Subcutaneous abdominal adipose tissue (tissue), 5 donors: ENCODE measurements around the gene OPN1MW.
"Not testable (repeated sequence)": the region's sequence is repeated elsewhere in the genome, so short reads cannot be mapped to it uniquely, and the experiment has no call there.

Experiments
- H3K27ac ChIP-seq: one replicate; pipeline ENCODE4 v1.7.0; 2013; ENCODE audit warnings: low read depth, mild to moderate bottlenecking, inconsistent platforms, low read length, moderate library complexity
- H3K27me3 ChIP-seq, 5 donors: one replicate each; pipeline ENCODE4 v1.7.0; 2013; ENCODE audit warnings: low read length in 5 of 5, inconsistent platforms in 1 of 5; ENCODE audit not compliant: control insufficient read depth in 5 of 5, insufficient read depth in 4 of 5
- H3K36me3 ChIP-seq, 5 donors: one replicate each; pipeline ENCODE4 v1.7.0; 2013; ENCODE audit warnings: low read length in 5 of 5; ENCODE audit not compliant: control insufficient read depth in 5 of 5, insufficient read depth in 5 of 5
- H3K4me1 ChIP-seq, 5 donors: one replicate each; pipeline ENCODE4 v1.7.0; 2013; ENCODE audit warnings: low read length in 5 of 5, mild to moderate bottlenecking in 3 of 5, moderate library complexity in 1 of 5; ENCODE audit not compliant: control insufficient read depth in 5 of 5, insufficient read depth in 5 of 5
- H3K4me3 ChIP-seq, 5 donors: one replicate each; pipeline ENCODE4 v1.7.0; 2013; ENCODE audit warnings: low read length in 5 of 5, low read depth in 1 of 5
- H3K9ac ChIP-seq, 5 donors: one replicate each; pipeline ENCODE4 v1.7.0; 2013; ENCODE audit warnings: low read length in 5 of 5, mild to moderate bottlenecking in 4 of 5, moderate library complexity in 3 of 5
- H3K9me3 ChIP-seq, 5 donors: one replicate each; pipeline ENCODE4 v1.7.0; 2013; ENCODE audit warnings: low read length in 5 of 5; ENCODE audit not compliant: control insufficient read depth in 5 of 5
- donor health status: healthy.
- donor health status: healthy.
- donor health status: healthy.
- donor health status: healthy.
- donor health status: healthy.

OPN1MW gene

DNA sequence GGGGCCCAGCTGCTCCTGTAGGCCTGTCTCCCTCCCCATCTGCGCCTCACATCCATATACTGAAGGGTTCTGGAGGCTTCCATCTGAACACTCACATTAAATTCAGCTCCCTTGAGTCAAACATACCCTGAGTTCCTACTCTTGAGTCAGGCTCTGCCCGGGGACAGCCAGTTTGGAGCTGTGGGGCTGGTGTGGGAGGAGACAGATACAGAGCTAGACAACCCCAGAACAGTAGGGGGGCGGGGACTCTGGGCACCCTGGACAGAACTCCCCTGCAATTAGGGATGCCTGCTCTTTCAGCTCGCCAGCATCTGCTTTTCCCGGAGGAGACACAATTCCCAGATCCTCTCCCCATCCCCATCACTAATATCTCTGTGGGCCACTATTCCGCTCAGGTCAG is 31.4 kb upstream of the OPN1MW start:
- not testable (repeated sequence) for H3K36me3 ChIP-seq, H3K9me3 ChIP-seq, H3K4me3 ChIP-seq, H3K27ac ChIP-seq, H3K27me3 ChIP-seq, H3K4me1 ChIP-seq, H3K9ac ChIP-seq

DNA sequence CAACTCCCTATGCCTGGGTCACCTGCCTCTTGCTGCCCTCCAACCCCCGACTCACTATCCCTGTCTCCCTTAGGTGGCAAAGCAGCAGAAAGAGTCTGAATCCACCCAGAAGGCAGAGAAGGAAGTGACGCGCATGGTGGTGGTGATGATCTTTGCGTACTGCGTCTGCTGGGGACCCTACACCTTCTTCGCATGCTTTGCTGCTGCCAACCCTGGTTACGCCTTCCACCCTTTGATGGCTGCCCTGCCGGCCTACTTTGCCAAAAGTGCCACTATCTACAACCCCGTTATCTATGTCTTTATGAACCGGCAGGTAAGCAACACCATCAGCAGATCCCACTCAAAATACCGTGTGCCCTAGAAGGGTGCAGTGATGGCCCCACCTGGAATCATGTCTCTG is 26.2 kb upstream of the OPN1MW start:
- H3K9me3 ChIP-seq, H3K27me3 ChIP-seq, H3K4me1 ChIP-seq, H3K4me3 ChIP-seq, H3K36me3 ChIP-seq, H3K9ac ChIP-seq, H3K27ac ChIP-seq: not testable (repeated sequence)

DNA sequence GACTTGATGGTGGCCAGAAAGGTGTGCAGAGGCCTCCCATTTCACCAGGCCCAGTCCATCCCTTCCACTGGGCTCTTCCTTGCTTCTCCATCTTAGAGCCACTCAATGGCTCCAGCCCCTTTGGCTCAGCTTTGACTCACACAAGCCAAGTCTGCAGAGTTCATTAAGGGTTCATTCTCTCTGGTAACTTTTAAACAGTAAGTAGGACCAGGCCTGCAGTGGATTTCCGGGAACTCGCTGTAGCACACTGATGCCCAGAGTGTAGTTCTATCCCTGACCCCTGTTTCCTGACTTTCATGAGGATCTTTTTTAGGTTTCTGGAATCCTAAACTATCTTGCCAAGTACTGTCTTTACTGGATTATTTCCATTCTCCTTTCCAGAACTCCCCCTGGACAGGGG is 25.2 kb upstream of the OPN1MW start:
- not testable (repeated sequence) for H3K4me1 ChIP-seq, H3K9ac ChIP-seq, H3K36me3 ChIP-seq, H3K9me3 ChIP-seq, H3K4me3 ChIP-seq, H3K27ac ChIP-seq, H3K27me3 ChIP-seq

DNA sequence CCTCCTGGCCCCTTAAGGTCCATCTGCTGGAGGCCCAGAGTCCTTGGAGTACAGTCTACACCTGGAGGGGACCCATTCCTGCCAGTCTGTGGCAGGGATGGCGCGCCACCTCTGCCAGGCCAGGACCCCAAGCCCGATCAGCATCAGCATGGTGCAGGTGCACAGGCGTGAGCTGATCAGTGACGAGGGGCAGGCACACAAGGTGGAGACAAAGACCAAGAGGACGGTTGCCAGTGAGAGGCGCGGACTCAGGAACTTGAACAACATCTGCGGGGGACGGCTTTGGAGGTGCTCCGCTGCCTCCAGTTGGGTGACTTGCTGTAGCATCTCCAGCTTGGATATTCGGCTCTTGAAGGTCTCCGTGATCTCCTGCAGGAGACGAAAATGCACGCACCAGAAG is 23.1 kb upstream of the OPN1MW start:
- H3K4me3 ChIP-seq, H3K27me3 ChIP-seq, H3K9me3 ChIP-seq, H3K4me1 ChIP-seq, H3K27ac ChIP-seq, H3K9ac ChIP-seq, H3K36me3 ChIP-seq: not testable (repeated sequence)

DNA sequence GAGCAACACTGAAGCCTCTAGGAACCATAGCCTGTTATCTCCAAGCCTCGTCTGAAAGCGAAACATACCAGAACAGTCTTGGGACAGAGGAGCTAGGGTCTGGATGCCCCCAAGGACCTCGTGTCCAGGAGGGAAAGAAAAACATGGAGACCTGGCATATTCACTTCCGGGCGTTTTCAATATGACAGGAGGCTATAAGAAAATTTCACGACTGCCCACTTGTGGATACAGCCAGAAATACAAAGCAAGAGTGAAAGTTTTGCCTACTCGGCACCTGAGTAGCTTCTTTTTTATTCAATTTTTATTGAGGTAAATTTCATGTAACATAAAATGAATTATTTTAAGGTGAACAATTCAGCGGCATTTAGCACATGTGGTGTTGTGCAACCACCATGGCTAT is 17.5 kb upstream of the OPN1MW start:
- H3K36me3 ChIP-seq, H3K4me3 ChIP-seq, H3K9me3 ChIP-seq, H3K27me3 ChIP-seq, H3K9ac ChIP-seq, H3K27ac ChIP-seq, H3K4me1 ChIP-seq: not testable (repeated sequence)

DNA sequence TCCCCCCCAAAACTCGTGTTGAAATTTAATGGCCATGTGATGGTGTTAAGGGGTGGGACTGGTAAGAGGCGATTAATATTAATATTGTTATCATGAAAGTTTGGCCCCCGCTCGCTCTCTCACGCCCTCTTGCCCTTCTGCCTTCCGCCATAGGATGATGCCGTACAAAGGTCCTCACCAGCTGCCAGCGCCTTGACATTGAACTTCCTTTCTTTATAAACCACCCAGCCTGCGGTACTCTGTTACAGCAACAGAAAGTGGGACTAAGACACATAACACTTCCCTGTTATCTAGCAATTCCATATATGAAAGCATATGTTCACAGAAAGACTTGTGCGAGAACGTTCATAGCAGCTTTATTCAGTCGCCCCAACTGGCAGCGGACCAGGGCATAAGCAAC is 14.0 kb upstream of the OPN1MW start:
- not testable (repeated sequence) for H3K9me3 ChIP-seq, H3K36me3 ChIP-seq, H3K27me3 ChIP-seq, H3K4me1 ChIP-seq, H3K9ac ChIP-seq, H3K27ac ChIP-seq, H3K4me3 ChIP-seq

DNA sequence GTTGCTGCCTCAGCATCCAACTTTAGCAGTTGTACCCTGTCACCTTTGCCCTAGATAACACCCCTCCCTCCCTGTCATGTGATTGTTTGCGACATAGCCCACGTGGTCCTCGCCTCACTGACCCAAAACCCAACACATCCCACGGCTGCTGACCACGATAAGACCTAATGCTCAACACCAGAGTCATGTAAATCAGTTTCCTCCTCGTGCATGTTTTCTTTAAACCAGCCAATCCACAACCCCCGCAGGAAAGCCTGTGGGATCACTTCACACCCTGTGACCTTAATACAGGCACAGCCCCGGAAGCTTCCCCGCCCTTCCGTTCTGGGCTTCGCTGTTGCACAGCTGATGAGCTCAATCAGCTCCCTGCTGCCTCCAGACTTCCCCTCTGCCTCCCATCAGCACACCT is 9.9 kb upstream of the OPN1MW start:
- H3K4me1 ChIP-seq, H3K4me3 ChIP-seq, H3K36me3 ChIP-seq, H3K27ac ChIP-seq, H3K9me3 ChIP-seq, H3K27me3 ChIP-seq, H3K9ac ChIP-seq: not testable (repeated sequence)

DNA sequence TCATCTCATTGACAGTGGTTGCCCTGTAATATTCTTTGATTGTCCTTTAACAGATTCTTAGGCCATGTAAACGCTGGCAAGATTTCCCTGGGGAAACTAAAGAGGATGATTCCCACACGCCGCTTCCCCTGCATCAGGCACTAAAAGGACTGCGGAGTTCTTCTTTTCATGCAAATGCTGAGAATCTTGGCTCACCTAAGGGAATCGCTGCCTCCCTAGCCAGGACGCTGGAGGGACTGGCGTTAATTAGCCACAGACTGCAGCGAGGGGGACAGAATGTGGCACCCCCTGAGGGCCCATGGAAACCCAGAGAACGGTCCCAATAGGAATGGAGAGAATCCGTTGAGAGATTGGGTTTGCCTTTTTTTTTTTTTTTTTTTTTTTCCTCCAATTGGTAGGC is 8.0 kb upstream of the OPN1MW start:
- H3K9me3 ChIP-seq, H3K27me3 ChIP-seq: not testable (repeated sequence)

DNA sequence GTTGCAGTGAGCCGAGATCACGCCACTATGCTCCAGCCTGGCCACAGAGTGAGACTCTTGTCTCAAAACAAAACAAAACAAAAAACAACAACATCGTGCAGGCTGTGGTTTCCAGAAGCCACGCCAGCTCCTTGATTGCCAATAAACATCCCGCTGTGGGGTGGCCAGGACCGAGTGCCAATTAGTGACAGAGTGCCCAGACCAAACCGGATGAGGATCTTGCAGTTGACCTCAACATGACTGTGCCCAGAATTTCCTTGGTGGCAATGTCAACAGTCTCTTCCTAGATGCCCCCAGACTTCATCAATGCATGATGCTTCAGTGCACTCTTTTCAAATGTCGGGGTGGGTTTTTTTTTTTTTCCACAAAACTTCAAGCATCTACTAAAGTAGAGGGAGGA is 1.4 kb downstream of the OPN1MW start:
- not testable (repeated sequence) for H3K36me3 ChIP-seq, H3K9ac ChIP-seq

More for the DNA sequence above, 8.0 kb upstream of the OPN1MW start:
- not testable (repeated sequence) for H3K27ac ChIP-seq, H3K4me3 ChIP-seq, H3K4me1 ChIP-seq, H3K9ac ChIP-seq, H3K36me3 ChIP-seq

DNA sequence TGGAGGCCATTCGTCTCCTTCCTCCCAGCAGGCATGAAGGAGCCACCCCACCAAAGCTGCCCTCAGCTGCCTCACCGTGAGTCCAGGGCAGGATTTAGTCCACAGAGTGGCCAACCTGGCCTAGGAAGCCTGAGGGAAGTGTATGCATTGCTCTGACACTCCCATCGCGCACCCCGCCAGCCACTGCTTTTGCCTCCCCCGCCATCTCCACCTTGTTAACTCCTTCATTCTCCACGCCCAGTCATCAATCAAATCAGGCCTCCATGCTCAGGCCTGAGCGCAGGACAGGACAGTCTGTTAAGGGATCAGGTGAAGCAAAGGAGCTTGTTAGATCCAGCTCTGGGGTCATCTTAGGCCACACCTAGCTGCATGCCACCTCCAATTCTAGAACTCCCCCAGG is 10.4 kb downstream of the OPN1MW start:
- not testable (repeated sequence) for H3K9me3 ChIP-seq, H3K4me1 ChIP-seq, H3K36me3 ChIP-seq, H3K4me3 ChIP-seq, H3K27me3 ChIP-seq, H3K9ac ChIP-seq, H3K27ac ChIP-seq

More for the DNA sequence above, 1.4 kb downstream of the OPN1MW start:
- not testable (repeated sequence) for H3K4me3 ChIP-seq, H3K9me3 ChIP-seq, H3K27me3 ChIP-seq, H3K27ac ChIP-seq, H3K4me1 ChIP-seq

DNA sequence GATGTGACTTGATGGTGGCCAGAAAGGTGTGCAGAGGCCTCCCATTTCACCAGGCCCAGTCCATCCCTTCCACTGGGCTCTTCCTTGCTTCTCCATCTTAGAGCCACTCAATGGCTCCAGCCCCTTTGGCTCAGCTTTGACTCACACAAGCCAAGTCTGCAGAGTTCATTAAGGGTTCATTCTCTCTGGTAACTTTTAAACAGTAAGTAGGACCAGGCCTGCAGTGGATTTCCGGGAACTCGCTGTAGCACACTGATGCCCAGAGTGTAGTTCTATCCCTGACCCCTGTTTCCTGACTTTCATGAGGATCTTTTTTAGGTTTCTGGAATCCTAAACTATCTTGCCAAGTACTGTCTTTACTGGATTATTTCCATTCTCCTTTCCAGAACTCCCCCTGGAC is 11.9 kb downstream of the OPN1MW start:
- not testable (repeated sequence) for H3K9me3 ChIP-seq, H3K27me3 ChIP-seq, H3K27ac ChIP-seq, H3K36me3 ChIP-seq, H3K4me3 ChIP-seq, H3K4me1 ChIP-seq, H3K9ac ChIP-seq
